Uterus (tissue), 2 donors: Measurements from ENCODE around the gene RASGRP1.

Experiments used
- POLR2A ChIP-seq, 2 donors: fragments of 450-650 bp; IDR thresholded peaks; one replicate each; pipeline ENCODE4 v1.6.1; 2016; ENCODE audit warnings: antibody characterized with exemption in 2 of 2, mild to moderate bottlenecking in 1 of 2, moderate library complexity in 1 of 2
- TF ChIP-seq, protein P1 (sequence below), 4 experiments: fragments of 200-600 bp in 2 of 4; fragments of 450-650 bp in 2 of 4; sonication (generic) in 2 of 4; IDR thresholded peaks; one replicate each; pipeline ENCODE4 v1.5.1; 2016 to 2019; ENCODE audit warnings: antibody characterized with exemption in 4 of 4, mild to moderate bottlenecking in 2 of 4, moderate library complexity in 1 of 4

DNA sequence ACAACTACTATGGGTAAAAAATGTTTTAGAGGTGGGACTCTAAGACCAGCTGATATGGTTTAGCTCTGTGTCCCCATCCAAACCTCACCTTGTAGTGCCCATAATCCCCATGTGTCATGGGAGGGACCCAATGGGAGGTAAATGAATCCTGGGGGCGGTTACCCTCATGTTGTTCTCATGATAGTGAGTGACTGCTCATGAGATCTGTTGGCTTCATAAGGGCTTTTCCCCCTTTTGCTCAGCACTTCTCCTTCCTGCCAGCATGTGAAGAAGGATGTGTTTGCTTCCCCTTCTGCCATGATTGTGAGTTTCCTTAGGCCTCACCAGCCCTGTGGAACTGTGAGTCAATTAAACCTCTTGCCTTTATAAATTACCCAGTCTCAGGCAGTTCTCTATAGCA lies 65.0 kb downstream of the RASGRP1 start:
- no peak for TF ChIP-seq POLR2A (IDR thresholded peaks at IDR 0.05)
- TF ChIP-seq, protein P1, sequence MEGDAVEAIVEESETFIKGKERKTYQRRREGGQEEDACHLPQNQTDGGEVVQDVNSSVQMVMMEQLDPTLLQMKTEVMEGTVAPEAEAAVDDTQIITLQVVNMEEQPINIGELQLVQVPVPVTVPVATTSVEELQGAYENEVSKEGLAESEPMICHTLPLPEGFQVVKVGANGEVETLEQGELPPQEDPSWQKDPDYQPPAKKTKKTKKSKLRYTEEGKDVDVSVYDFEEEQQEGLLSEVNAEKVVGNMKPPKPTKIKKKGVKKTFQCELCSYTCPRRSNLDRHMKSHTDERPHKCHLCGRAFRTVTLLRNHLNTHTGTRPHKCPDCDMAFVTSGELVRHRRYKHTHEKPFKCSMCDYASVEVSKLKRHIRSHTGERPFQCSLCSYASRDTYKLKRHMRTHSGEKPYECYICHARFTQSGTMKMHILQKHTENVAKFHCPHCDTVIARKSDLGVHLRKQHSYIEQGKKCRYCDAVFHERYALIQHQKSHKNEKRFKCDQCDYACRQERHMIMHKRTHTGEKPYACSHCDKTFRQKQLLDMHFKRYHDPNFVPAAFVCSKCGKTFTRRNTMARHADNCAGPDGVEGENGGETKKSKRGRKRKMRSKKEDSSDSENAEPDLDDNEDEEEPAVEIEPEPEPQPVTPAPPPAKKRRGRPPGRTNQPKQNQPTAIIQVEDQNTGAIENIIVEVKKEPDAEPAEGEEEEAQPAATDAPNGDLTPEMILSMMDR (IDR thresholded peaks at IDR 0.05): no peak
